ENCODE measurements around the gene TSPEAR. TPM values are rescaled to one million over a fixed set of nuclear protein-coding genes. Genes with fewer than 3 reads are reported as not detected.

Gene TSPEAR
- total RNA-seq, 1 donor from 2014 or later: not detected

DNA sequence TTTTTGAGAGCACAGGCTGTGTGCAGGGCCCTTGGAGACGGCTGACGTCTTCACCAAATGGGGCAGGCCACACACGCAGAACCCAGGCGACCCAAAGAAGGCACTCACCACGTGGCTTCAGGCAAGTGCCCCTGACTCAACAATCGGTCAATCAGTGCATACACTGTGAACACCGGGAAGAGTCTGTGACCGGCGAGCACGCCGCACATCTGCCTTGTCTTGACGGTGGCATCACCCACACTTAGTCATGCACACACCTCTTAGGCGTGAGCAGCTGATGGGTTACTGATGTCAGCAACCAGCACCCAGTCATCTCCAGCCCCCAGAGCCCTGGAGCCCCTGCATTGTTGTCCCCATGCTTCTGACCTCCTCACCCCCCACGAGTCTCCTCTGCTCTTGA lies 261.0 kb downstream of the TSPEAR start:
- no peak for TF ChIP-seq CTCF (IDR thresholded peaks at IDR 0.05; ENCODE audit: insufficient read depth, low read length, poor library complexity, severe bottlenecking)
- peaks cover 8% of the 10 kb centered on the region for H3K27me3 ChIP-seq (ENCODE audit: control insufficient read depth, insufficient read depth, low read length)
- H3K36me3 ChIP-seq (ENCODE audit: control insufficient read depth, insufficient read depth, low read length): no peaks in the 10 kb centered on the region
- DNase-seq (ENCODE audit: low read depth): no peak
- no peak overlapping the region for H3K4me3 ChIP-seq (ENCODE audit: low read depth, low read length)

- Histone ChIP-seq H3K36me3 (ENCODE audit: control insufficient read depth, insufficient read depth, low read length) (no peaks in the 10 kb centered on the region), H3K4me3 (ENCODE audit: low read depth, low read length) (no peak overlapping the region), H3K27me3 (ENCODE audit: control insufficient read depth, insufficient read depth, low read length) (peaks cover 5% of the 10 kb centered on the region)
- DNase-seq (ENCODE audit: low read depth): no peak
- TF ChIP-seq CTCF (IDR thresholded peaks at IDR 0.05; ENCODE audit: insufficient read depth, low read length, poor library complexity, severe bottlenecking): no peak
Measured at GRCh38 chr21:44449473-44450363, 261.7 kb downstream of the TSPEAR start.

DNA sequence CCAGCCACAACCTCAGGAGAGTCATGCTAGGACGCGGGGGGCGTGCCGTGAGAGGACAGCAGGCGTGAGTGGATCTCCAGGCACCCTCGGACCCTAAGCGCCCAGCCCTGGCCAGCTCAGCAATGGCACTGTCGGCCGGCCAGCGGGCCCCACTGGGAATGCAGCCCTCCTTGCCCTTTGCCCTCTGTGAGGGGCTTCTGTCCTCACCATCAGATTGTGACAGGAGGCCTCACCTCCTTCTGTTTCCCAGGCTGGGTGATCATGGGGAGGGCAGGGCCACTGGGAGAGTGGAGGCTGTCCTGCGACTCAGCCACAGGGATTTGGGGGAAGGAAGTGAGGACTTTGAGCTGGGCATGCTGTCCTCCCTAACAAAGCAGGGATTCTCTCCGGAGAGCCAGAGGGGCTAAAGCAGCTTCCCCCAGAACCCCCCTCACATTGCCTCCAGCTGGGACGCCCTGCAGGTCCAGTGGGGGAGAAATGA lies 262.7 kb downstream of the TSPEAR start:
- TF ChIP-seq CTCF (IDR thresholded peaks at IDR 0.05; ENCODE audit: insufficient read depth, low read length, poor library complexity, severe bottlenecking): no peak
- no peak for DNase-seq (ENCODE audit: low read depth)
- Histone ChIP-seq H3K4me3 (ENCODE audit: low read depth, low read length) (no peak overlapping the region), H3K27me3 (ENCODE audit: control insufficient read depth, insufficient read depth, low read length) (peaks cover 4% of the 10 kb centered on the region), H3K36me3 (ENCODE audit: control insufficient read depth, insufficient read depth, low read length) (no peaks in the 10 kb centered on the region)

Other genes with a start within 250 kb of the TSPEAR start
- not detected in 2 replicates for gene KRTAP10-1, start 171.4 kb downstream of the TSPEAR start, total RNA-seq
- not detected in 2 replicates for gene KRTAP10-2, start 160.1 kb downstream of the TSPEAR start, total RNA-seq
- gene KRTAP10-3, start 152.8 kb downstream of the TSPEAR start, total RNA-seq: not detected in 2 replicates
- gene KRTAP10-4, start 137.8 kb downstream of the TSPEAR start, total RNA-seq: not detected in 2 replicates
- not detected in 2 replicates for gene KRTAP10-5, start 131.0 kb downstream of the TSPEAR start, total RNA-seq
- not detected in 2 replicates for gene KRTAP10-6, start 119.1 kb downstream of the TSPEAR start, total RNA-seq
- not detected in 2 replicates for gene KRTAP10-7, start 111.0 kb downstream of the TSPEAR start, total RNA-seq
- gene KRTAP10-8, start 99.5 kb downstream of the TSPEAR start, total RNA-seq: not detected in 2 replicates
- not detected in 2 replicates for gene KRTAP10-9, start 84.5 kb downstream of the TSPEAR start, total RNA-seq
- gene KRTAP10-10, start 74.2 kb downstream of the TSPEAR start, total RNA-seq: not detected in 2 replicates
- gene KRTAP10-11, start 65.2 kb downstream of the TSPEAR start, total RNA-seq: not detected in 2 replicates
- not detected in 2 replicates for gene KRTAP12-4, start 56.9 kb downstream of the TSPEAR start, total RNA-seq
- gene KRTAP12-3, start 53.6 kb downstream of the TSPEAR start, total RNA-seq: not detected in 2 replicates
- not detected in 2 replicates for gene KRTAP12-2, start 44.6 kb downstream of the TSPEAR start, total RNA-seq
- not detected in 2 replicates for gene KRTAP12-1, start 29.4 kb downstream of the TSPEAR start, total RNA-seq
- gene KRTAP10-12, start 14.4 kb downstream of the TSPEAR start, total RNA-seq: not detected in 2 replicates
- 39.5 and 40.6 TPM in 2 replicates for gene UBE2G2, start 90.2 kb upstream of the TSPEAR start, total RNA-seq
- 60.9 and 61.7 TPM in 2 replicates for gene SUMO3, start 106.5 kb upstream of the TSPEAR start, total RNA-seq
- 538 and 561 TPM in 2 replicates for gene PTTG1IP, start 162.1 kb upstream of the TSPEAR start, total RNA-seq
- 6.9 and 9.1 TPM in 2 replicates for gene ITGB2, start 209.3 kb upstream of the TSPEAR start, total RNA-seq
- gene SLX9, start 228.5 kb upstream of the TSPEAR start, total RNA-seq: 25.7 and 38.6 TPM in 2 replicates

Measured in kidney epithelial cell (primary cell).